ELF-1 (cell line): ENCODE results near the gene RALGPS1.

ENCODE experiments used
- DNase-seq: peaks from one replicate; pipeline ENCODE4 v3.0.0-alpha.2; 2016; ENCODE audit warnings: low read depth, low spot score

The RALGPS1 gene

DNA sequence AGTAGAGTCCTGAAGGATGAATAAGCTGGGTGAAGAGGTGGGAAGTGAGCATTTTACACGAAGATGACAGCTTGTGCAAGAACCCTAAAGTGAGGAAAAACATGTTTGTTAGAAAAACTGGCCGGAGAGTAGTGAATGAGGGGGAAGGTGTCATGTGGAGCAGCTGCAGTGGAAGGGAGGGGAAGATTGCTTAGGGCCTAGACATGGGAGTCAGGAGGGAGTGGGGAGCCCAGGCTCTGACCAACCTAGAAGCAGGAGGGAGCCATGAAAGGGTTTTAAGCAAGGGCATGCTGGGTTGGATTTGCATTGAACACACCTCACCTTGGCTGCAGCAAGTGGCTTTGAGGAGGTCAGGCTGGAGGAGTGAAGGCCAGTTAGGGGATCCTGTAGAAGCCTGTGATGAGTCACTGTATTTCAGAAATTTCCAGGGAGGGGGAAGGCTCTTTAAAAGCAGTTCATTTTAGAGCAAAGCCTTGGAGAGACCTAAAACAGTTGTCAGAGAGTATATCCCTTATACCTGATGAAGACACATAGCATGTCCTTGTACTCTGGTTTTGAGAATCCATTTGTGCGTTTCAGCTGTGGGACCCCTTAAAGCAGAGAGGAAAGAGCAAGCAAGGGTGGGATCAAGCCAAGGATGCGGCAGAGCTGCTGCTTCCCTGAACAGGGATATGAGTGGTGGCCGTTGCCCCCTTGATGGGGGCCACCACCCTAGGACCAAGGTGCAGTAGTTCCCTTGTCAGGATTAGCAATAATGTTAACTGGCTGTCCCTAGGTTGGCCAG is 162.5 kb downstream of the RALGPS1 start:
- peak; percentile 7 for DNase-seq

DNA sequence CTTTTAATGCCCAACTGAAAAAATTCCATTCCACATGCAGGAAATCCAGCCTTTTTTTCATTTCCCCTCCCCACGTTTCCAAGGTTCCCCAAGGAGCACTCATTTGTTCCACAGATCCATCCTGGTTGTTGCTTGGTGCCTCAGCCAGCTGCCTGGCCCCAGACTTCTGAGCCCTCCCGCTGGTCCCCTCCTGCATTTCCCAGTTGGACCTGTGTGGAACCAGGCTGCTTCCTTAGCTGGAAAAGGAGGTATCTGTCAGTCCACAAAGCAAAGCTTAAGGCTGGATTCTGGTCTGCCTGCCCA is 163.0 kb downstream of the RALGPS1 start:
- DNase-seq, result peak; percentile 14

DNA sequence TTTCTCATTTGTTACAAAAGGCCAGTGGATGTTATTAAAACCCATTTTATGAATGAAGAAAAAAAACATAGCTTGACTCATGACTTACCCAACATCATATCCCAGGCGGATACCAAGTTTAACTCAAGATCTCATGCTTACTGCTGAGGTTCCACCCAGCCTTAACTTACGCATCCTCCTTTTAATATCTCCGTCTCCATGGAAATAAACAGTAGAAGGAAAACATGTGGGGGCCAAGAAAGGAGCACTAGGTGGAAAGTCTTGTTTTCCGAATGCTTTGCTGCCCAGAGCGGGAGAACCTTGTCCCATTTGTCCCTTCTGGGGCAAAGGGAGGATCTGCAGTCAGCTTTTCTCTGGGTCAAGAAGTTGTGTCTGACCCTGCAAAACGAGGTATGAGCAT is 163.8 kb downstream of the RALGPS1 start:
- no peak for DNase-seq

DNA sequence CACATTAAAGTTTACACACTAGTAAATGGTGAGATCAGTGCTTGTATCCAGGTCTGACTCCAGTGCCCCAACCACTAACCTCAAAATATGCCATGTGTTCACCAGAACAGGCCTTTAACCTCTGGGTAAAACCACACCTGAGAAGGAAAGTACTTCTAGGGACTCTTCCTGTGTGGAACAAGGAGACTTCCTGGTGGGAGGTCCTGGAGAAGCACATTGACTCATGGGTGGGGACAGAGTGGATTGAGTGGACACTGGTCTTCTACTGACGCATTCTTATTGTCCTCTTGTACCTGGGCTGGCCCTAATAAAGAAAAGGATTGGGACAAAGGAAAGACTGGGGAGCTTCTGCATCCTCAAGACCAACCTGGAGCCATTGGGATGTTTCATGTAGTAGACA is 164.4 kb downstream of the RALGPS1 start:
- no peak for DNase-seq

DNA sequence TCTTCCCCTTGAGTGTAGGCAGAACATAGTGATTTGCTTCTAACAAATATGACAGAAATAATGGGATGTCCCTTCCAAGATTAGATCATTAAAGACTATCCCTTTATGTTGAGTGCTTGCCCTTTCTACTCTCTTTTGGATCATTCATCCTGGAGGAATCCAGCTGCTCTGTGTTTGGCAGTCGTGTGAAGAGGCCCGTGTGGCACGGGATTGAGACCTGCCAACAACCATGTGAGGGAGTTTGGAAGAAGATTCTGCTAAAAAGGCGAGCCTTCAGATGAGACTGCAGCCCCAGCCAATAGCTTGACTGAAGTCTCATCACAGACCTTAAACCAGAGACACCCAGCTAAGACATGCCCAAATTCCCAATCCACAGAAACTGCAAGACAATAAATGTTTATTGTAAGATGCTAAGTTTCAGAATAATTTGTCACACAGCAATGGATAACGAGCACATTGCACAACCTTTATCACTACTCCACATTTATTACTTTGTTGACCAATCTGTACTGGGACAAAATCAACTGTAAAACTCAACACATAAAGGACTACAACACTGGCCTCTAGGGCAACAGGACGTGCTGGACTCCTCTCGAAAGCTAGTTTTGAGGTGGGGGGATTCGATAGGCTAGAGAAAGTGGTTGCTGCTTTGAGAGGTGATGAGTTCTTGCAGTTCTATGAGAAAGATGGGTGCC is 165.0 kb downstream of the RALGPS1 start:
- DNase-seq, result no peak

DNA sequence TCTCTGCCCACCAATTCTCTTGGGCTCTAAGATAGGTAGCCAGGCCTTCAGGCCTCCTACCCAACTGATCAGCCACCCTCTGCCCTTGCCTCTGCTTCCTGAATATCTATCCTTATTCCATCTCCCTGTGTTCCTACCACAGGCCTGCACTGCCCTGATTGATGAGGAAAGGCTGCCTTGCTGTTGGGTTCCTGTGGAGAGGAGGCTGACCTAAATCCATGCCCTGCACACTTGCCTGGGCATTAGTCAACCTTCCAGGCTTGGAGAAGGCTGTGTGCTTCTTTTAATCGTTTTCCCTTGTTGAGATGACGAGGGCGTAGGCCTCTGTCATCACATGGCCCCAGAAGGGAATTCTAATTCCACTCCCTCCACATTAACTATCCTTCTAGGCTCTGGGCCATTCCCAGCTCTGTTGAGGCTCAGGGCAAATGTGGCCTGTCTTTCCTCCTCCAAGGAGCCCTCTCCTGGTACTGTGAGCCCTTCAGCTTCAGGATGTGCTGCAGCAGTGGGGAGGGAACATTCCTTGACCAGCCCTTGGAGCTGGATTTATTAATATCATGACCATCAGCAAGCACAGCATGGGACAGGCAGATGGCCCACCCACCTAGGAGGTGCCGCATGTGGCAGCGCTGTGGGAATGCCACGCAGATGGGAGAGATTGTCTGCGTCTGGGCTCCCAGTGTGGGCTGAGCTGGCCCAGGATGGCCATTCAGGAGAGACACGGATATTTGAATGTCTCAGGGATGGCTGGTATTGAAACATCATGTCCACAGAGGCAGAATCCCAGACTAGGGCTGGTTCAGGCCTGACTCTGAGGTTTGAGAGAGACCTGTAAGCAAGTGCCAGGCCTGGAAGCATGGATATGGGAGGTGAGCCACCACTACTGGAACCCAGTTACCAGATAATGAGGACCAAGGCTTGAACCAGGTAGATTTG is 166.9 kb downstream of the RALGPS1 start:
- no peak for DNase-seq

DNA sequence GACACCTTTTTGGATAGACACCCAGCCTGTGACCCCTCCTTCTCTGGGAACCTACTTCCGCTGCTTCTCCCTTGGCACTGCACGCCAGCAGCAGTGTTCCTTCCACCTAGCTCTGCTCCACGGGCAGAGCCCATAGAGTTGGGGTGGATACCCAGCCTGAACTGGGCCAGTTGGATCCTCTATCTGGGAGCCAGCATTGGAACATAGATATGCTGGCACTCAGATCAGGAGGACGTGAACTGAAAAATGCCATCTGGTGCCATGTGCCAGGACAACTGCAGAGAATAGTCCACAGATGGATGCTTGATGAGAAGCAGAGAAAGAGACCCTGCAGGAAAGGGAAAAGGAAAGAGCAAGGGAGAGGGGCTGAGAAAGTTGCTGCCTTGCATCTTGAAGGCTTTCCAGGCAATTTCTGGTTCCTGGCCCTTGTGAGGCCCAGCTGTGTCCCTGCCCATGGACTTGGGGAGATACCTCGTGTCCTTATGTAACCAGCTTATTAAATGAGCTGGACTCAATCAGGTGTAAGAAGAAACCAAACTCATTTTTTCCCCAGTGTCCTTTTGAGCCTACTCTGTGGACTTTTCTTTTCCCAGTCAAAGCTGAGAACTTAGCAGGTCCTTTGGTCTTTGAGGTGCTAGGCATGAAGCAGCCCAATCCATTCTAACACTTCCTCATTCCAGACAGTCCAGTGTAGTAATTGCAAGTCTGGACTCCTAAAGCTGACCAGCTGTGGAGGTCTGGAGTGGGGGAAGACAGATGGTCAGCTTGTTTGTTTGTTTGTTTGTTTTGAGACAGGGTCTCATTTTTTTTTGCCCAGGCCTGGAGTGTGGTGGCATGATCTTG is 168.8 kb downstream of the RALGPS1 start:
- DNase-seq, result no peak

DNA sequence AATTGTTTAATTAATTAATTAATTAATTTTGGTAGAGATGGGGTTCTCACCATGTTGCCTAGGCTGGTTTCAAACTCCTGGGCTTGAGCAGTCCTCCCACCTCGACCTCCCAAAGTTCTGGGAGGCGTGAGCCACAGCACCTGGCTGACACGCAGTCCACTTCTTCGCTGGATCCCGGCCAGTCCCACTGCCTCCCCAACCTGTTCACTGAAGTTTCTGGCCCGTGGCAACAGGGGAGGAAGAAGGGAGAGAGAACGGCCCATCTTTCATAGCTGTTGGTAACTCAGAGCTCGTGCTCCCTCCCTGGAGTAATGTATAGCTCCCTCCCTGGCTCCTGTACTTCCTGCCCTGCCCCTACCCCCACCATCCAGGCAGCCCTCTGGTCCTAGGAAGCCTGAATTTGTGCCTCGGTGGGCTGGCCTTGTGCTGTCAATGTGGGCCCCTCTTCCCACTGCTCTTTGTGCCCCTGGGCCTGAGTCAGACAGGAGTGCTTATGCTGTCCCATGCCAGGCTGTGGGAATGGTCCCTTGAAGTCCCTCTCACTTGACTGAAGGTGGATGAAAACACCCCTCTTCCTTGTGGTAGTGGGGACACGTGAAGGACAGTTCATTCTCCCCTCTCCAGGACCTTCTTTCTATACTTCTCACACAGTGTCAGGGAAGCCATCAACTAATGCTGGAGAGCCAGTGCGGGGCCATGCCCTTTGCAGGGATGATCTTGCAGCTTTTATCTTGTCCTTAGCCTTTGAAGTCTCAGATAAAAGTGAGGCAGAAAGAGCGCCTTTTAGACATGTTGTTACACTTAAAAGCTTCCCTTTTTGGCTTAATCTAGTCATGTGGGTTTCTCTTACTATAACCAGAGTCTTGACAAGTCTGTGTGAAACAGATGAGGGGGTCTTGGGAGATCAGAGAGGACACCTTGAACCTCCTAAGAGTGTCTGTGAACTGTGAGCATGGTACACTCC is 169.8 kb downstream of the RALGPS1 start:
- no peak for DNase-seq

DNA sequence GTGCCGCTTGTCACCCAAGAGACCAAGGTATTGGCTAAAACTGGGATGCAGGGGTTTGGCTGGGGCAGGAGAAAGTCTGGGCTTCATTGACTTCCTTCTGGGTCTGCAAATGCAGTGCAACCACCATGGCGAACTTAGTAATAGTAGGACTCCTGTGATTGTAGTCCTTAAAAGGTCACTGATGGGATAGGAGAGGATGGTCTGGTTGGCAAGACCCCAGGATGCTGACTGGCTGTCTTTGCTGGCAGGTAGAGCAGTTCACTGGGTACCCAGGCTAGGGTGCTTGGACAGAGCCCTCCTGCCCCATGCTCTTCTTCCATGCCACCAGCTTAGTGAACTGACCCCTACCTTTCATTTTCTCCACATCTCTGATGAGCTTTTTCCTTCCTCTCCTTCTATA is 170.6 kb downstream of the RALGPS1 start:
- DNase-seq, result no peak

DNA sequence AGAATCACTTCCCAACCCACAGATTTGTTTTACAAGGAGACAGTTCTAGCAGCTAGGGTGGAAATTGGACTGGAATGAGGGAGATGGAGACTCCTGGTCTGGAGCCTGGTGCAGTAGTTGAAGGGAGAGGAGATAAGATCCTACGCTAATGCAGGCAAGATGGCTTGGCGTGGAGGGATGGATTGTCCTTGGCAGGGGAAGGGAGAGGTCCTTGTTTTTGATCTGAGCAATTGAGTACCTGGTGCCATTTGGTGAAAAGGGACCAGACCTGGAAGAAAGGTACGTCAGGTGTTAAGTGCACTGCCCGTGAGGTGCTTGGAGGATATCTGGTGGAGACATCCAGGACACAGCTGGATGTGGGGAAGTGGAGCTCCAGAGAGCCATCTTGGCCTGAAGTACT is 172.2 kb downstream of the RALGPS1 start:
- no peak for DNase-seq

DNA sequence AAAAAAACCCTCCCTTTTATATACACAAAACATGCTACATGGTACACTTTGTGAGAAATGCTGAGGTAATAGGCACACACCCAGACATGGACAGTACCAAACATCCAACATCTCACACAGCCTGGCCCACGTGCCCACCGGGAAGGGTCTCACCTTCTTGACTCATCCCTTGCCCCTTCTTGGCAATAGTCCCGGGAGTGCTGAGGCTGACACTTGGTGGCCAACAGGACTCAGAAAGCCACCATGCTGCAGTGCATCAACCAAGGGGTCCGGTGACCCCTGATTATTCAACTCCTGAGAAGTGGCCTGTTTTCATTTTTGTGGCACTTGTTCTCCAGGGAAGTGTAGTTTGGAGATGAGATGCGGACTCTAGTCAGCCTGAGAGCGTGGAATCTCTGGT is 172.8 kb downstream of the RALGPS1 start:
- DNase-seq, result no peak

DNA sequence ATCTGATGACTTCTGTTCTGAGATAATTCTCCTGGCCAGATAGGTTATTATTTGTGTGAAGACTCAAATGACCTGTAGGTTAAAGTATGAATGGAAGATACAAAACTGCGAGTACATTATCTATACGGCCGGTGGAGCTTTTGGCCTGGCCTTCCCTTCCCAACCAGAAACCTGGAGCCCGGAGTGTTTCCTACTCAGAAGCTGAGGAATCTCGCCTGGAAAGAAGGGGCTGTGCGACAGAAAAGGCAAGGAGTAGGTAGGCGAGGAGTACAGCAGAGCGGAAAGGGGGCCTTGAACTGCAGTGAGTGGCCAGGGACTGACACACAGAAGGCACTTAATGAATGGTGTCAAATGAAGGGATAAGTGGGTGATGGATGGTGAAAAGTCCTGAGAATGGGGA is 173.3 kb downstream of the RALGPS1 start:
- no peak for DNase-seq

DNA sequence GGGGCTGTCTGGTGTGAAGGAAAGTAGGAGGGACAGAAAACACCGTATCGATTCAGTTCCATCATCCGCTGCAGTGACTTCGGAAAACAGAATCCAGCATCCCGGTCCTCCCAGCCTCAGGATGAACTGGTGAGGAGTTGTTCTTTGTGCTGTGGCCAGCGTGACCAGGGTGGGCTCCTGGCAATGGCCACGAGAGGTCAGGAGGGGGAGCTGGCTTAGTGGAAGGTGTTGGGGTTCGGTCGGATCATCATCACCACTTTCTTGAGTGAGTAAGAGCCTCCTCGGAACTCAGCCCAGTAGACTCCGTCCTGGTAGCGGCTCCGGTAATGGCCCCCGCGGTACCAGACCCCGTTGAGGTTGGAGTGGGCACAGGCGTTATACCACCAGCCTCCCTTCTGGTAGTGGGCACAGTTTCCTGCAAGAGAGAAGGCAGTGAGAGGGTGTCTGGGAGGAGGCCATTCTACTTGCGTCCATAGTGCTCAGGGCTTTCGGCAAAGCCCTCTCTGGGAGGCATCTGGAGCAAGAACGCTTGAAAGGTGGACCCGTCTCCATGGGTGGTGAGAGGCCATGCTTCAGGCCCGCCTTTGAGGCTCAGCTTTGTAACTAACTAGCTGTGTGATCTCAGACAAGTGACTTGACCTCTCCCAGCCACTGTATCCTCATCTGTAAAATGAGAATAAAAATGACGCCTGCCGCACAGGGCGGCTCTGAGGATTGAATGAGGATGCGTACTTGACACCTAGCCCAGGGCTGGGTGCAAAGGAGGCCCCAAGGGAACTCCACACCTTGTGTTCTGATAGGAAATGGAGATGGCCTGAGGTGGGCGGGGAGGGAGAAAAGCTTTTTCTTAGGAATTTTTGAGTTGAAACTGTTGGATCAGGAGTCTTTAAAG is 174.4 kb downstream of the RALGPS1 start:
- DNase-seq, result no peak

DNA sequence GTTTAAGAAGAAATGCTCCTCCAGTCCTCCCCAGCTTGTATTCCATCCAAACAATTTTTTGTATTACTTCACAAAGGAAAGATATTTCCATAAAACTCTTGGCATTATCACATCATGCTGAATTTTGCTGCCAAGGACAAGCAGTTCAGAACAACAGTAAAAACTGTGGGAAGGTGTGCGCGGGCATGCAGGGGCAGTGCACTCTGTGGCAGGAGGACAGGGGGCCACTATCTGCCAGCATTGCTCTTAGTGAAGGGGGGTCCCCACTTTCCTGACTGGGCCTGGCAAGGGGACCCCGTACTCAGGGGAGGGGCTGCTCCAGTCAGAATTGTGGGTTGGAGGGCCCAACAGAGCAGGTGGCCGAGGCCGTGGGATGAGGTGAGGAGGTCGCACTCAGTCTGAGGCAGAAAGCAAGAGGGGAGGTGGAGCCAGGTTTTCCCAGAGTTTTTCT is 175.1 kb downstream of the RALGPS1 start:
- DNase-seq, result no peak

DNA sequence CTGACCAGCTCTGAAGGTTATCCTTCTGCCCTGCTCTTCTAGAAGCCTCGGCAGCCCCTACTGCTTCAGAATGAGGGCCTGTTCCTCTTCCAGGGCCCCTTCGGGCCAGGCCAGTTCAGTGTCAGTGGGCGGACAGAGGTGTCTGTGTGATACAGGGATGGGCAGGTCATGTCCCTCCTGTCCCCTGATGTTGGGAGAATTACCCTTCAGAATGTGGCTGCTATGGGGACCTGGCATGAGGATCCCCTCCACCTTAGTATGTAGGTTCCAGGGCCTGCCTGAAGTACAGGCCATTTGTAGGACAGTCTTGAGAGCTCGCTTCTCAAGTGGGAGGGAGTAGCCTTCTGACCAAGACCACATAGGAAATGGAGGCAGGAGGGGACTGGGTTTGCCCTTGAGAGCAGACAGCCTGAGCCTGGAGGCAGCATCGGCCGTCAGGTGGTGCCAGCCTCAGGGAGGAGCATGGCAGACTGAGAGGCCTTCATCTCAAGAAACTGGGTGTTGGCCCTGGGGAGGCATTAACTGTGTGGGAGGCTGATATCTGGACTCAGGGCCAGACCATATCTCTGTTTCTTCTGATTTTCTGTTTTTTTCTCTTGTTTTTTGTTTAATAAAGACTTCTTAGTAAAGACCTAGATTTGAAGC is 175.9 kb downstream of the RALGPS1 start:
- DNase-seq, result no peak

DNA sequence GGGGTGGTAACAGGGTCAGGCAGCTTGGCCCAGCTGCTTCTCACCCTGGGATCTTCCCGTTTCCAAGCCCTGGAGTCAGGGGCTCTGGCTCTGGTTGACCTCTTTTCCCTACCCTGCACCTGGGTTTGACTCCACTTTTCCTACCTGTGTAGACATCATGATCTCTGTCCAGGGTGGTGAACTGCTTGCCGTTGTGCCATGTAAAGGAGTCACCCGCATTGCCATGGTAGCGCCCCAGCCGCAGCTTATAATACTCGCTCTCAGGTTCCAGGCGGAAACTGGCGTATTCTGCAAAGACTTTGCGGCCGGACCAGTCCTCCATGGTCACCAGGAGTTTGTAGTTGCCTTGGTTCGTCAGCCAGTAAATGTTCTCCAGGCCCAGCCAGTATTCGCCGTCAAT is 176.9 kb downstream of the RALGPS1 start:
- DNase-seq, result no peak

DNA sequence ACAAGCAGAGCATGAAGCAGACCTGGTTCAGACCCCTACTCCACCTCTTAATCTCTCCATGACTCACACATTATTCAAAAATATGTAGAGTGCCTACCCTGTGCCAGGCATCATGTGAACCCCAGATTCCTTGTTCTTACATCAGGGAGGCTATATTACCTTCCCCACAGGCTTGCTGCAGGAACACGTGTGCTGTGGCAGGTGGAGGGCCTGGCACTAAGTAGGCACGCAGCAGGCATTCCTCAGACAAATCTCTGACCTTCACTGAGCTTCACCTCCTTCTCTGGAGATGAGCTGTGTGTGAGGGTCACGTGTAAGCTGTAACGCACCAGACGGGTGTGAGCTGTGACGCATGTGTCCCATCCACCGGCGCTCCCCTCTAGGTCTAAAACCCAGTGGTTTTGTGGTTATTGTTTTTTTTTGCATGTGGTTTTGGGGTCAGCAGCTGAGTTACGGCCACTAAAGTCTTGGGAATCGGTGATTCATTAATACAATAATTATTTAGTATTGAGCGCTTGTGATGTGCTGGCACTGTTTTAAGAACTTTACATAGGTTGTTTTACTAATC is 177.5 kb downstream of the RALGPS1 start:
- DNase-seq, result no peak

DNA sequence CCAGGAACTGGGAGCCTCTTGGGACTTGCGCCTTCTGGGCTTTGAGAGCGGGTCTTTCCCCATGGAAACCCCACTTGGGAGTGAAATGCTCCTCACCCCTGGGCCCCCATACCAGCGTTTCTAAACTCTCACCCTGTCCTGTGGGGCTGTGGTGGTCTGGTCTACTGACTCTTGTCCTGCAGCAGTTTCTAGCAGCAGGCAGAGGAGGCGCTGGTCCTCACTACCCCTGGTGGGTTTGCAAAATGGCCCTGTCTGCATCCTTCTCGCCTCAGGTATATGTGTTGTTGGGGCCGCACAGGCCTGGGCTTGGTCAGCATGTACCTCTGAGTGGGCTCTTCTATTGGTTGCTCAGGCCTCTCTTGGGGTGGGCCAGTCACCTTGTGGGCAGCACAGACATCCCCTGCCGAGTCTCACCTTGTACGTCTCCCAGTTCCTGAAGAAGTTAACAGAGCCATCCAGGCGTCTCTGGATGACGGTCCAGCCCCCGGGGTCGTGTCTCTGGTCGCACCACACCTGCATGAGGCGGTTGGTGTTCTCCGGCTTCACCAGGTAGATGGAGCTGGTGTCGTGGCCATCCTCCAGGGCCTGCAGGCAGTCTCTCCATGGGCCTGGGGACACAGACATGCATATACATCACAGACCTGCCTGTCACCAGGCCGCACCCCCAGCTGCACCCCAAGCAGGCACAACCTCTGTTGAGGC is 178.9 kb downstream of the RALGPS1 start:
- no peak for DNase-seq
